HCT116 (cell line): Measurements from ENCODE around the gene ZNF628. TPM values are rescaled to one million over a fixed set of nuclear protein-coding genes. Genes with fewer than 3 reads are reported as not detected.

Experiments used
- ATAC-seq: fragments of 200-7000 bp; cut with Tn5 transposase; 2 replicates; pipeline ENCODE4 v1.9.1; 2020; ENCODE audit warnings: mild to moderate bottlenecking, moderate library complexity
- BruUV-seq: library from RNA; stranded (reverse); fragments of 400-500 nt; replicated peaks from 2 replicates; lab custom pipeline; 2021; lab: Mats Ljungman, UMichigan
- CTCF ChIA-PET: fragments of 300-600 bp; sonication (Branson Sonifier 250); formaldehyde crosslinking; loops from one replicate; lab custom pipeline; 2021; ENCODE audit warnings: antibody characterized with exemption; lab: Charles Lee
- POLR2A ChIA-PET: fragments of 300-600, 350-600 bp; sonication (Branson Sonifier 250); formaldehyde crosslinking; loops from one replicate; lab custom pipeline; 2021; ENCODE audit warnings: antibody characterized with exemption; lab: Charles Lee
- RAD21 ChIA-PET, 2 experiments: fragments of 300-600 bp; sonication (Branson Sonifier 250); formaldehyde crosslinking; loops; one replicate each; lab custom pipeline; 2023; ENCODE audit warnings: low total read pairs in 2 of 2; ENCODE audit not compliant: uncharacterized antibody in 2 of 2, unreplicated experiment in 2 of 2, low non-redundant PET in 1 of 2; lab: Charles Lee
- DNase-seq: peaks from one replicate; pipeline ENCODE4 v3.0.0-alpha.2; 2010; ENCODE audit warnings: low read depth, low spot score
- H2AFZ ChIP-seq: fragments of 200-600 bp; shearing (Covaris generic), sonication (generic); 2 replicates; pipeline ENCODE4 v1.6.1; 2017; ENCODE audit warnings: low read depth, mixed run types, mixed read lengths, antibody characterized with exemption, low read length; ENCODE audit not compliant: poor library complexity, severe bottlenecking
- H3K27ac ChIP-seq: 2 replicates; pipeline ENCODE4 v1.5.1; 2012; ENCODE audit warnings: low read depth, low read length
- H3K27me3 ChIP-seq: fragments of 200-600 bp; sonication (generic); 2 replicates; pipeline ENCODE4 v1.6.1; 2016; ENCODE audit warnings: mixed run types, low read length, mixed read lengths; ENCODE audit not compliant: insufficient read depth
- H3K36me3 ChIP-seq, 2 experiments: fragments of 200-500 bp in 1 of 2; fragments of 200-600 bp in 1 of 2; sonication (Bioruptor generic) in 1 of 2; sonication (generic) in 1 of 2; 2 replicates each; pipeline versions ENCODE4 v1.5.1 to v1.6.1; 2014 to 2016; ENCODE audit warnings: low read length in 2 of 2, inconsistent platforms in 1 of 2, mixed read lengths in 1 of 2, mixed run types in 1 of 2; ENCODE audit not compliant: insufficient read depth in 2 of 2, control insufficient read depth in 1 of 2
- H3K4me1 ChIP-seq, 2 experiments: fragments of 200-600 bp in 1 of 2; sonication (generic) in 1 of 2; 2 replicates each; pipeline versions ENCODE4 v1.5.1 to v1.6.1; 2012 to 2017; ENCODE audit warnings: low read length in 2 of 2, inconsistent platforms in 1 of 2, mild to moderate bottlenecking in 1 of 2, mixed read lengths in 1 of 2, mixed run types in 1 of 2, moderate library complexity in 1 of 2; ENCODE audit not compliant: insufficient read depth in 2 of 2, control insufficient read depth in 1 of 2
- H3K4me2 ChIP-seq: fragments of 200-600 bp; sonication (generic); 2 replicates; pipeline ENCODE4 v1.6.1; 2017; ENCODE audit warnings: mixed run types, low read length, mixed read lengths
- H3K4me3 ChIP-seq, 2 experiments: fragments of 200-600 bp in 1 of 2; sonication (generic) in 1 of 2; replicated peaks in 1 of 2; 2 replicates each; pipeline ENCODE4 v1.5.1; 2011 to 2016; ENCODE audit warnings: low read length in 2 of 2, control low read depth in 1 of 2, low read depth in 1 of 2, mild to moderate bottlenecking in 1 of 2, mixed read lengths in 1 of 2, mixed run types in 1 of 2
- H3K79me2 ChIP-seq: fragments of 200-600 bp; sonication (generic); 2 replicates; pipeline ENCODE4 v1.6.1; 2017; ENCODE audit warnings: mild to moderate bottlenecking, mixed run types, low read length, moderate library complexity, mixed read lengths; ENCODE audit not compliant: insufficient read depth
- H3K9ac ChIP-seq: fragments of 200-600 bp; sonication (generic); 2 replicates; pipeline ENCODE4 v1.6.1; 2016; ENCODE audit warnings: low read length, mixed read lengths
- H3K9me2 ChIP-seq: fragments of 200-600 bp; sonication (generic), shearing (Covaris generic); 2 replicates; pipeline ENCODE4 v1.6.1; 2017; ENCODE audit warnings: mixed run types, mild to moderate bottlenecking, moderate library complexity; ENCODE audit not compliant: insufficient read depth
- H3K9me3 ChIP-seq, 2 experiments: fragments of 200-500 bp in 1 of 2; fragments of 200-600 bp in 1 of 2; sonication (Bioruptor generic) in 1 of 2; sonication (generic) in 1 of 2; 2 replicates each; pipeline ENCODE4 v1.6.1; 2014 to 2017; ENCODE audit warnings: low read length in 2 of 2, mixed read lengths in 2 of 2, inconsistent platforms in 1 of 2, low read depth in 1 of 2, mild to moderate bottlenecking in 1 of 2, mixed run types in 1 of 2, moderate library complexity in 1 of 2; ENCODE audit not compliant: control insufficient read depth in 1 of 2, insufficient read depth in 1 of 2
- H4K20me1 ChIP-seq: fragments of 200-600 bp; sonication (generic), shearing (Covaris generic); 2 replicates; pipeline ENCODE4 v1.6.1; 2017; ENCODE audit warnings: mixed run types, mild to moderate bottlenecking, moderate library complexity; ENCODE audit not compliant: insufficient read depth
- CBX3 ChIP-seq: IDR thresholded peaks from 2 replicates; pipeline ENCODE4 v1.6.1; 2012; ENCODE audit warnings: low read depth
- CEBPB ChIP-seq: IDR thresholded peaks from 2 replicates; pipeline ENCODE4 v1.6.1; 2012; ENCODE audit warnings: low read depth
- EGR1 ChIP-seq: IDR thresholded peaks from 2 replicates; pipeline ENCODE4 v1.6.1; 2012; ENCODE audit warnings: low read depth
- ELF1 ChIP-seq: IDR thresholded peaks from 2 replicates; pipeline ENCODE4 v1.6.1; 2012; ENCODE audit warnings: low read depth, borderline replicate concordance
- EZH2 ChIP-seq: fragments of 200-600 bp; sonication (generic); IDR thresholded peaks from 2 replicates; pipeline ENCODE4 v1.6.1; 2017; ENCODE audit warnings: antibody characterized with exemption, mixed run types
- EZH2phosphoT487 ChIP-seq: fragments of 200-600 bp; IDR thresholded peaks from 2 replicates; pipeline ENCODE4 v1.6.1; 2018; ENCODE audit warnings: antibody characterized with exemption, borderline replicate concordance
- FOSL1 ChIP-seq: IDR thresholded peaks from 2 replicates; pipeline ENCODE4 v1.6.1; 2012; ENCODE audit warnings: low read depth
- JUND ChIP-seq: IDR thresholded peaks from 2 replicates; pipeline ENCODE4 v1.6.1; 2012
- POLR2A ChIP-seq: IDR thresholded peaks from 2 replicates; pipeline ENCODE4 v1.7.0; 2011; ENCODE audit warnings: borderline replicate concordance; ENCODE audit not compliant: insufficient read depth, insufficient read length; ENCODE audit errors: extremely low read depth
- RAD21 ChIP-seq: IDR thresholded peaks from 2 replicates; pipeline ENCODE4 v1.6.1; 2012; ENCODE audit warnings: low read depth, mild to moderate bottlenecking
- SIN3A ChIP-seq: IDR thresholded peaks from 2 replicates; pipeline ENCODE4 v1.6.1; 2012; ENCODE audit warnings: low read depth
- SP1 ChIP-seq: IDR thresholded peaks from 2 replicates; pipeline ENCODE4 v1.6.1; 2012; ENCODE audit warnings: low read depth
- SRF ChIP-seq: IDR thresholded peaks from 2 replicates; pipeline ENCODE4 v1.6.1; 2012; ENCODE audit warnings: low read depth
- TCF7L2 ChIP-seq: IDR thresholded peaks from 2 replicates; pipeline ENCODE4 v1.7.0; 2011; ENCODE audit warnings: borderline replicate concordance, inconsistent platforms; ENCODE audit not compliant: insufficient read depth, insufficient read length; ENCODE audit errors: extremely low read depth
- YY1 ChIP-seq: IDR thresholded peaks from 2 replicates; pipeline ENCODE4 v1.6.1; 2011; ENCODE audit warnings: low read length, low read depth, moderate library complexity, mild to moderate bottlenecking; ENCODE audit not compliant: insufficient replicate concordance; ENCODE audit errors: extremely low read depth
- ZFX ChIP-seq: fragments of 450-650 bp; IDR thresholded peaks from 2 replicates; pipeline ENCODE4 v1.6.1; 2017
- ZNF274 ChIP-seq: fragments of 200-500 bp; sonication (Bioruptor generic); IDR thresholded peaks from 2 replicates; pipeline ENCODE4 v1.6.1; 2014; ENCODE audit warnings: mild to moderate bottlenecking, low read depth, low read length, inconsistent platforms
- intact Hi-C: fragments of 100-400 bp; cut with micrococcal nuclease; formaldehyde crosslinking; loops from 2 replicates; pipeline ENCODE4 v1.10.0; 2022
- total RNA-seq: library from RNA; stranded (reverse); gene quantifications from one replicate; pipeline ENCODE4 v1.2.1, GENCODE V29; 2021; ENCODE audit not compliant: unreplicated experiment
- TF ChIP-seq, protein P1 (sequence below), 3 experiments: fragments of 200-600 bp in 1 of 3; sonication (generic) in 1 of 3; IDR thresholded peaks in 2 of 3; conservative IDR thresholded peaks in 1 of 3; 2 replicates each; pipeline ENCODE4 v1.5.1; 2012 to 2017; ENCODE audit warnings: low read depth in 2 of 3, low read length in 2 of 3, antibody characterized with exemption in 1 of 3, borderline replicate concordance in 1 of 3, control low read depth in 1 of 3, mild to moderate bottlenecking in 1 of 3, mixed read lengths in 1 of 3, mixed run types in 1 of 3, moderate library complexity in 1 of 3; ENCODE audit not compliant: insufficient read depth in 1 of 3
- TF ChIP-seq, protein P2 (sequence below): IDR thresholded peaks from 2 replicates; pipeline ENCODE4 v1.6.1; 2011; ENCODE audit warnings: mild to moderate bottlenecking, low read length, moderate library complexity; ENCODE audit not compliant: insufficient replicate concordance; ENCODE audit errors: extremely low read depth
- TF ChIP-seq, protein P3 (sequence below): IDR thresholded peaks from 2 replicates; pipeline ENCODE4 v1.6.1; 2012
- TF ChIP-seq, protein P4 (sequence below): IDR thresholded peaks from 2 replicates; pipeline ENCODE4 v1.6.1; 2012

ZNF628 gene
- total RNA-seq, 1 experiment from 2014 or later: 14.9 TPM

DNA sequence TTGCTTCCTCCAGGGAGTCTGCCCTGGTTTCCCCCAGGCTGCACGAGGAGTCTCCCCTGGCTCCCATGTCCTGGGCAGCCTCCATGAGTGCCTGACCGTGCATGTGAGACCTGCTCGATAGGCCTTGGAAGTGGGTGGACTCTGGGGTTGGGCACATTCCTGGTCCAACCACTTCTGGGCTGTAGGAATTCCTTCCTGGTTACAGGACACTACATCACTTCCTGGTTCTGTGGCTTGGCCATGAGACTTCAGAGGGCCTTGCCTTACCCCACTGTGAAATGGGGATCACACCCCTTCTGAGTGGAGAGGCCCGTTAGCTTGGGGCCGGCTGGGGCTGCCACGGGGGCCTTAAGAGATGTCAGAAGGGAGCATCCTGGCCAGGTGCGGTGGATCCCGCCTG lies 4.0 kb upstream of the ZNF628 start (continued):
- TF ChIP-seq TCF7L2: peak; percentile 74

DNA sequence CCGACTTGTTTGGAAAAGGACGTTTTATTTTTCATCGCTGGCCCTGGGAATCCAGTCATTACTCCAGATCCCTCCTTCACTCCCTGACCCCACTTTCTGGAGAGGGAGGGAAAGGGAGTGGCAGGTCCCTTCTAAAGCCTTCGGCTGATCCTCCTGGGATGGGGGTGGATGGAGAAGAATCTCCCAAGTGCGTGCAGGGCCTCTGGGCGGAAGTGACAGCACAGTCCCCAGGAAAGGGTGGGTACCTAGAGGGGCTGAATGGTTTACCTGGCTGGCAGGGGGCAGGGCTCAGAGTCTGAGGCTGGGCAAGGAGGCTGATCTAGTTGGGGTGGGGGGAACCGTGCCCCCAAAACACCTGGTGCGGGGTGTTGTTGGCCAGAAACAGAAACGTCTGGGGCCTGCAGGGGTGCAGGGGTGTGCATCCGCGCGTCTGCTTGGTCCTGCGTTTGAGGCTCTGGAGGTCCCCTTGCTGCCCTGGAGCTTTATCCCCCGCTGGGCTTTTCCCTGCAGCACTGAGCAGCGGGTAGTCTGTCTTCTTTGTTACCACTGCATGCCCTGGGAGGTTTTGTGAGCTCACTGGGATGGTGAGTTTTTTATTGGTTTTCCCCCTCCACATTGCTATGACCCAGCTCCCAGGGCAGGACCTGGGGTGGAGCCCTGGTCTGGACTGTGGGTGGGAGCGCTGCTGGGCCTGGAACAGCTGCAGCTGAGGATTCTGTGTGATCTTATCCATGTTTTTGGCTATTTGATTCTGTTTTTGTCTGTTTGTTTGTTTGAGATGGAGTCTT lies 3.0 kb upstream of the ZNF628 start:
- no TSS peak for BruUV-seq
- H3K4me1 ChIP-seq: peaks cover 37 to 56% of the 10 kb centered on the region in 2 experiments
- peak overlapping the region; percentile 98 for H3K27ac ChIP-seq
- peak overlapping the region; percentile 90 for H3K9ac ChIP-seq
- H4K20me1 ChIP-seq: no peaks in the 10 kb centered on the region
- H3K4me2 ChIP-seq: peak overlapping the region; percentile 87
- POLR2A ChIA-PET: interaction anchor here (1.0 to 1.7 kb wide), 3 partner anchors 11 to 193 kb away, joined by 3 to 6 read pairs (median 6); partner anchors contain the start of genes HSPBP1, ISOC2 and NAT14
- CTCF ChIA-PET: interaction anchor here (0.6 kb wide), 1 partner anchor 151 kb away, joined by 4 read pairs; the partner anchor contains the start of gene ZNF784
- H3K9me3 ChIP-seq: no peaks in the 10 kb centered on the region
- H3K27me3 ChIP-seq: no peaks in the 10 kb centered on the region
- no peak for DNase-seq
- H3K4me3 ChIP-seq: peak overlapping the region; percentile 70 to 76
- RAD21 ChIA-PET: interaction anchor here in 1 of 2 experiments (0.5 kb wide), 1 partner anchor 154 kb away, joined by 4 read pairs; no protein-coding TSS in a partner anchor
- peaks cover 38% of the 10 kb centered on the region for H3K79me2 ChIP-seq
- H3K9me2 ChIP-seq: no peaks in the 10 kb centered on the region
- H2AFZ ChIP-seq: no peak overlapping the region
- H3K36me3 ChIP-seq: peaks cover 0 to 11% of the 10 kb centered on the region in 2 experiments; a peak in 2 of 4 replicates
- intact Hi-C loops: loop anchor here (1.0 kb wide), 1 partner anchor 162 kb away; no protein-coding TSS in a partner anchor
- peak; percentile 43 for ATAC-seq
- TF ChIP-seq EZH2phosphoT487 (no peak), ZNF274 (no peak), CEBPB (no peak), RAD21 (no peak), YY1 (no peak), POLR2A (peak; percentile 90), SIN3A (peak; percentile 41; the same call in 1 of the 2 replicates), JUND (no peak), ZFX (no peak), TCF7L2 (no peak), ELF1 (no peak; the same call in 1 of the 2 replicates), EZH2 (no peak), CBX3 (no peak), SRF (no peak; the same call in 1 of the 2 replicates), EGR1 (no peak), SP1 (no peak), FOSL1 (no peak)
- TF ChIP-seq, protein P1, sequence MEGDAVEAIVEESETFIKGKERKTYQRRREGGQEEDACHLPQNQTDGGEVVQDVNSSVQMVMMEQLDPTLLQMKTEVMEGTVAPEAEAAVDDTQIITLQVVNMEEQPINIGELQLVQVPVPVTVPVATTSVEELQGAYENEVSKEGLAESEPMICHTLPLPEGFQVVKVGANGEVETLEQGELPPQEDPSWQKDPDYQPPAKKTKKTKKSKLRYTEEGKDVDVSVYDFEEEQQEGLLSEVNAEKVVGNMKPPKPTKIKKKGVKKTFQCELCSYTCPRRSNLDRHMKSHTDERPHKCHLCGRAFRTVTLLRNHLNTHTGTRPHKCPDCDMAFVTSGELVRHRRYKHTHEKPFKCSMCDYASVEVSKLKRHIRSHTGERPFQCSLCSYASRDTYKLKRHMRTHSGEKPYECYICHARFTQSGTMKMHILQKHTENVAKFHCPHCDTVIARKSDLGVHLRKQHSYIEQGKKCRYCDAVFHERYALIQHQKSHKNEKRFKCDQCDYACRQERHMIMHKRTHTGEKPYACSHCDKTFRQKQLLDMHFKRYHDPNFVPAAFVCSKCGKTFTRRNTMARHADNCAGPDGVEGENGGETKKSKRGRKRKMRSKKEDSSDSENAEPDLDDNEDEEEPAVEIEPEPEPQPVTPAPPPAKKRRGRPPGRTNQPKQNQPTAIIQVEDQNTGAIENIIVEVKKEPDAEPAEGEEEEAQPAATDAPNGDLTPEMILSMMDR (IDR thresholded peaks at IDR 0.05 in 2 of 3, conservative IDR thresholded peaks at IDR 0.05 in 1 of 3; ENCODE audit: borderline replicate concordance in 1 of 3, insufficient read depth in 1 of 3, low read depth in 2 of 3, low read length in 2 of 3): no peak
- TF ChIP-seq, protein P2, sequence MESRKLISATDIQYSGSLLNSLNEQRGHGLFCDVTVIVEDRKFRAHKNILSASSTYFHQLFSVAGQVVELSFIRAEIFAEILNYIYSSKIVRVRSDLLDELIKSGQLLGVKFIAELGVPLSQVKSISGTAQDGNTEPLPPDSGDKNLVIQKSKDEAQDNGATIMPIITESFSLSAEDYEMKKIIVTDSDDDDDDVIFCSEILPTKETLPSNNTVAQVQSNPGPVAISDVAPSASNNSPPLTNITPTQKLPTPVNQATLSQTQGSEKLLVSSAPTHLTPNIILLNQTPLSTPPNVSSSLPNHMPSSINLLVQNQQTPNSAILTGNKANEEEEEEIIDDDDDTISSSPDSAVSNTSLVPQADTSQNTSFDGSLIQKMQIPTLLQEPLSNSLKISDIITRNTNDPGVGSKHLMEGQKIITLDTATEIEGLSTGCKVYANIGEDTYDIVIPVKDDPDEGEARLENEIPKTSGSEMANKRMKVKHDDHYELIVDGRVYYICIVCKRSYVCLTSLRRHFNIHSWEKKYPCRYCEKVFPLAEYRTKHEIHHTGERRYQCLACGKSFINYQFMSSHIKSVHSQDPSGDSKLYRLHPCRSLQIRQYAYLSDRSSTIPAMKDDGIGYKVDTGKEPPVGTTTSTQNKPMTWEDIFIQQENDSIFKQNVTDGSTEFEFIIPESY: no peak
- TF ChIP-seq, protein P3, sequence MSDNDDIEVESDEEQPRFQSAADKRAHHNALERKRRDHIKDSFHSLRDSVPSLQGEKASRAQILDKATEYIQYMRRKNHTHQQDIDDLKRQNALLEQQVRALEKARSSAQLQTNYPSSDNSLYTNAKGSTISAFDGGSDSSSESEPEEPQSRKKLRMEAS: peak; percentile 84; the same call in 1 of the 2 replicates
- TF ChIP-seq, protein P4, sequence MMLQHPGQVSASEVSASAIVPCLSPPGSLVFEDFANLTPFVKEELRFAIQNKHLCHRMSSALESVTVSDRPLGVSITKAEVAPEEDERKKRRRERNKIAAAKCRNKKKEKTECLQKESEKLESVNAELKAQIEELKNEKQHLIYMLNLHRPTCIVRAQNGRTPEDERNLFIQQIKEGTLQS: no peak
